Measurements from ENCODE around the gene GPATCH8.
"Not testable (repeated sequence)": the region's sequence is repeated elsewhere in the genome, so short reads cannot be mapped to it uniquely, and the experiment has no call there.

GPATCH8 gene

GRCh38 chr17:44398692-44399691 lies 104.2 kb downstream of the GPATCH8 start:
- DNase-seq: peak in 7 of 58 donors; percentile 7 to 39 (median 19)

GRCh38 chr17:44397479-44398440 lies 105.4 kb downstream of the GPATCH8 start:
- no peak for DNase-seq

- DNase-seq: no peak
These were observed 106.3 kb downstream of the GPATCH8 start for GRCh38 chr17:44396946-44397345.

GRCh38 chr17:44394833-44395232 lies 108.4 kb downstream of the GPATCH8 start:
- DNase-seq: no peak

- not testable (repeated sequence) for DNase-seq
These were observed 109.1 kb downstream of the GPATCH8 start for GRCh38 chr17:44394112-44394511.

- DNase-seq: no peak
These were observed 112.8 kb downstream of the GPATCH8 start for GRCh38 chr17:44390250-44390870.

- no peak for DNase-seq
These were observed 113.4 kb downstream of the GPATCH8 start for GRCh38 chr17:44389723-44390202.

GRCh38 chr17:44389281-44389680 lies 113.9 kb downstream of the GPATCH8 start, which contains the start of gene ITGA2B:
Gene ITGA2B (minus strand): TSS chr17:44389649. CDS start chr17:44389473, 176 bp downstream.
- no peak for DNase-seq

GRCh38 chr17:44387804-44388203 lies 115.4 kb downstream of the GPATCH8 start:
- no peak for DNase-seq

- no peak for DNase-seq
These were observed 117.1 kb downstream of the GPATCH8 start for GRCh38 chr17:44386182-44386525.

- peak in 44 of 58 donors; percentile 10 to 86 (median 46) for DNase-seq
These were observed 117.7 kb downstream of the GPATCH8 start for GRCh38 chr17:44385287-44386181.

- DNase-seq: no peak
These were observed 118.4 kb downstream of the GPATCH8 start for GRCh38 chr17:44384823-44385286.

GRCh38 chr17:44384281-44384822 lies 118.9 kb downstream of the GPATCH8 start:
- DNase-seq: no peak

- DNase-seq: no peak
These were observed 119.3 kb downstream of the GPATCH8 start for GRCh38 chr17:44383861-44384260.

GRCh38 chr17:44383363-44383762 lies 119.8 kb downstream of the GPATCH8 start:
- no peak for DNase-seq

GRCh38 chr17:44382917-44383316 lies 120.3 kb downstream of the GPATCH8 start:
- no peak for DNase-seq

- DNase-seq: no peak
These were observed 121.3 kb downstream of the GPATCH8 start for GRCh38 chr17:44381810-44382305.

- no peak for DNase-seq
These were observed 122.4 kb downstream of the GPATCH8 start for GRCh38 chr17:44380767-44381166.

- no peak for DNase-seq
These were observed 123.3 kb downstream of the GPATCH8 start for GRCh38 chr17:44379887-44380286.
